ENCODE measurements around the gene LYPD6B.

DNA sequence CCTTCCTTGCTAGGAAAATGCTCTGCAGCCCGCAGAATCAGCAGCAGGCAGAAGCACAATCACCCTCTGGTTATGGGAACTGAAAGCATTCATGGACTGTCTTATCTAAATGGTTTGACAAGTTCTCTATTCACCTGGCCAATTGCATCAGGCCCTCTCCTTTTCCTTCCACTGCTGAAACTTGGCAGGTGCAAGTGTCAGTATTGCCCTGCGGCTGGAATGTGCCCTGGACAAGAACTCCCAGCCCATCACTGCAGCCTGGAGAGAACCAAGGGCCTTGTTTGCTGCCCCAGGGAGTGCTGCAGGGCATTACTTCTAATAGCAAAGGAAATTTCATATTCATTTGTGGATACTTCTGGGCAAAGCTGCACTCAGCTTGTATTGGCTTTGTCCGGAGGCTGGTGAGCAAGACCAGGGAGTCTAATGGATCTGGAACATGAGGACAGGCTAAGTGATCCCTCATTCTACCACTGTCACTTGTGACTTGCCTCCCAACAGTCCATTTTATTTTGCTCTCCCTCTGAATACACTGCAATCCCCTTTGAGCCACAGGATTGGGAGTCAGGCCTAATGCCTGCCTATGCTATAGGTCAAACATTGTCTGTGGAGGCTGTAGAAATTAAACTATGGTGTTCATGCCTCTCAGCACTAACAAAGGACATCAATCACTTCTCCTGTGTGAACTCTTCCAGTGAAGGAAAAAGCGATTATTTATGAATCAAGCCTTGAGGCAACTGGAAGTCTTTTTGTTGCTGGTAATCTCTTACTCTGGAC is 116.9 kb downstream of the LYPD6B start:
- no peak for TF ChIP-seq CTCF (IDR thresholded peaks at IDR 0.05 in 2 of 3, conservative IDR thresholded peaks at IDR 0.05 in 1 of 3; ENCODE audit: borderline replicate concordance in 1 of 3, insufficient read depth in 1 of 3, low read depth in 2 of 3, low read length in 2 of 3)
- TF ChIP-seq POLR2A (IDR thresholded peaks at IDR 0.05; ENCODE audit: borderline replicate concordance, extremely low read depth, insufficient read depth, insufficient read length): no peak
- TF ChIP-seq EZH2phosphoT487 (IDR thresholded peaks at IDR 0.05; ENCODE audit: borderline replicate concordance): no peak
- TF ChIP-seq ZBTB33 (IDR thresholded peaks at IDR 0.05; ENCODE audit: extremely low read depth, insufficient replicate concordance, low read length): no peak
- no peak for TF ChIP-seq POLR2AphosphoS5 (IDR thresholded peaks at IDR 0.05; ENCODE audit: low read depth, low read length)
- TF ChIP-seq YY1 (IDR thresholded peaks at IDR 0.05; ENCODE audit: extremely low read depth, insufficient replicate concordance, low read depth, low read length): no peak
- no peak for TF ChIP-seq MAX (IDR thresholded peaks at IDR 0.05)
- no peak for TF ChIP-seq ZNF274 (IDR thresholded peaks at IDR 0.05; ENCODE audit: low read depth, low read length)
- no peak for TF ChIP-seq REST (IDR thresholded peaks at IDR 0.05; ENCODE audit: low read depth)
- no peak for TF ChIP-seq ELF1 (IDR thresholded peaks at IDR 0.05; ENCODE audit: borderline replicate concordance, low read depth)
